HFF-Myc (cell line): Measurements from ENCODE around the gene NIP7.
A peak's percentile ranks its signal among the peaks of the same experiment; 100 is the strongest.

ENCODE experiments used
- DNase-seq: peaks from one replicate; pipeline ENCODE4 v3.0.0-alpha.2; 2011; ENCODE audit warnings: low read depth; ENCODE audit errors: extremely low read depth
- H3K4me3 ChIP-seq: replicated peaks from 2 replicates; pipeline ENCODE4 v1.5.1; 2011; ENCODE audit warnings: low read depth, mild to moderate bottlenecking, control low read depth, low read length
- CTCF ChIP-seq: IDR thresholded peaks from 2 replicates; pipeline ENCODE4 v1.5.1; 2012; ENCODE audit warnings: mild to moderate bottlenecking, low read depth, low read length, control low read depth; ENCODE audit errors: missing control alignments

NIP7 gene

GRCh38 chr16:69324013-69324531 is 15.5 kb upstream of the NIP7 start:
- no peak for DNase-seq
- TF ChIP-seq CTCF: no peak

GRCh38 chr16:69324585-69325253 is 14.9 kb upstream of the NIP7 start:
- no peak overlapping the region for H3K4me3 ChIP-seq
- no peak for TF ChIP-seq CTCF
- DNase-seq: no peak

More at GRCh38 chr16:69324013-69324531, 15.5 kb upstream of the NIP7 start:
- H3K4me3 ChIP-seq: no peak overlapping the region

- no peak for TF ChIP-seq CTCF
- H3K4me3 ChIP-seq: no peak overlapping the region
Measured at GRCh38 chr16:69325784-69326171, 13.8 kb upstream of the NIP7 start.

GRCh38 chr16:69326172-69326873 is 13.2 kb upstream of the NIP7 start:
- TF ChIP-seq CTCF: no peak
- H3K4me3 ChIP-seq: peak overlapping the region; percentile 86; the same call in 1 of the 2 replicates
- no peak for DNase-seq

More at GRCh38 chr16:69325784-69326171, 13.8 kb upstream of the NIP7 start:
- no peak for DNase-seq

GRCh38 chr16:69327585-69328310 is 11.8 kb upstream of the NIP7 start:
- no peak for TF ChIP-seq CTCF
- H3K4me3 ChIP-seq: peak overlapping the region; percentile 86
- no peak for DNase-seq

- no peak for TF ChIP-seq CTCF
- H3K4me3 ChIP-seq: peak overlapping the region; percentile 86
- no peak for DNase-seq
Measured at GRCh38 chr16:69328854-69329316, 10.7 kb upstream of the NIP7 start.
